Stimulated activated CD4-positive, alpha-beta T cell treated with anti-CD3 and anti-CD28 coated beads, Interleukin-1b, Interleukin-23, amount 100 ng/mL, for 1 hour (primary cell): ENCODE results near the gene MIEF2.
A peak's percentile ranks its signal among the peaks of the same experiment; 100 is the strongest.

Experiments used
- DNase-seq, 2 donors: peaks; one replicate each; pipeline ENCODE4 v3.0.0-alpha.2; 2020; ENCODE audit warnings: low read depth in 2 of 2

Gene MIEF2

DNA sequence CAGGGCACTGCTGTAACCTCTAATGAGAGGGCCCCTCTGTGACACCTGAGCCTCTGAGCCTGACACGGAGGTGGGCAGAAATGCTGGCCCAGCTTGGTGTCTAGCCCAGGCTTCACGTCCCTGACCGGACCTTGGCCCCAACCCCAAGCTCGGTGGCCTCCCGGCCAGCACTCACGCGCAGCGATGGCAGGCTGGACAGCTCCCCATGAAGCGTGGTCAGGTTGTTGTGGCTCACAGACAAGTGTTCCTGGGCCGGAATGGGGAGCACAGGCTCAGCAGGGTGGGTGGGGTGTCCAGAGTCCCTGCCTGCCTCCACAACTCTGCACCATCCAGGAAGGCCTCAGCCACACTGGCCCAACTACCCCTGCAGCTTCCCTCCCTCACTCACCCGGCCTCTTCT, 4.1 kb upstream of the MIEF2 start:
- no peak for DNase-seq

DNA sequence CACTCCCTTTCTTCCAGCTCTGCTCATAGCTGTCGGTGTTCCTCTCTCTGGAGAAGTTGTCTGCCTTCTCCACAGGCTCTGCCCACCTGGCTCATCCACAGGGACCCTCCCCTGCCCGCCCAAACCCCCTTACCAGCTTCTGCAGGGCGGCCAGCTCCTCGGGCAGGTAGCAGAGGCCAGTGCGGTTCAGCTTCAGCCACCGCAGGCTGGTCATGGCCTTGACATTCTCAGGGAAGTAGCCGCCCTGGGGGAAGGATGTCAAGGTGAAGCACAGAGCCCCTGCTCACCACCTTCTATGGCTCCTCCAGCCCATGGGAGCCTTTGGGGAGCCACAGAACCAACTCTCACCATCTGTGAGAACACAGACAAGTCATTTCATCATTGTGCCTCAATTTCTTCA, 3.7 kb upstream of the MIEF2 start:
- no peak for DNase-seq

DNA sequence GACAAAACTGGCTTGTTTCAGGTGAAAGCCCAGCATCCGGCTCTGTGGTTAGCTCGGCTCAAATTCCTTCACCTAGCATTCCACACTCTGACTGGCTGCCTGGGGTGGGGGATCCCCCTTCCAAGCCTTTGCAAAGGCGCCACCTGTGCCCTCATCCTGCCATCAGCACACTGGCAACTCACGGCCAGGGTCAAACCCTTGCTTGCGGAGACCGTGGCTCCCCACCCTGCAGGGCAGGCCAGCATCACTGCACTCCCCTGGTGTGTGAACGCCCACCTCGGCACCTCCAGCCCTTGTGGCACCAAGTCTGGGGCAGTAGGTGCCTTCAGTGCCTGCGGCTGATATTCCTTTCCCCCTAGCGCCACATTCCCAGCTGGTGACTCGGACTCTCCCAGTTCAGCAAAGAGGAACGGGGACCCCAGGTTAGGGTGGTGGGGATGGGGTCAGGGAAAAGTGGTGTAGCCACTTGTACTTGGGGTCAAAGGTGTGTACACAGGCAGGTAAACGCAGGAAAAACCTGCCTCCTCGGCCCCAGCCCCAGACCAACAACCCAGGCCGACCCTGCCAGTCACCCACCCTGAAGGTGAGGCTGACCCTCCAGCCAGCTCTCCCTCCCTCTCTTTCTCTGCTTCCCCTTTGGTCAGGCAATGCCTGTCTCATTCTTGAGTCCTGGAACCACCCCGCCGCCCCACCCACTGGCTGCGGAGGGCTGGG, 3.0 kb upstream of the MIEF2 start:
- no peak for DNase-seq

DNA sequence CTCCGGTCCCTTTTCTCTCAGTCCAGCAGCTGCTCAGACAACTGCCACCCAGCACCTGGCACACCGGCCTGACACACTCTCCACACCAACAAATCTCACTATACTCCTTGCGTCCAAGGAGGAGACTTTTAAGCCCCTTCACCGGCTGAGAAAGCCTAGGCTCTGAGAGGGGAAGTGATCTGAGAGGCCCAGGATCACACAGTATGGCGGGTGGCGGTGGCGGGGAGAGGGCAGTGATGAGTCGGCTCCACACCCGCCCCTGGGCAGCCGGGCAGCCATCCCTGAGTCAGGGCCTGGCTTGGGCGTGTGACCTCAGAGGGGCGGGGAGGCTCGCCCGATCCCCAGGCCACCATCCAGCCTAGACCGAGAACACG, 2.5 kb upstream of the MIEF2 start:
- no peak for DNase-seq

DNA sequence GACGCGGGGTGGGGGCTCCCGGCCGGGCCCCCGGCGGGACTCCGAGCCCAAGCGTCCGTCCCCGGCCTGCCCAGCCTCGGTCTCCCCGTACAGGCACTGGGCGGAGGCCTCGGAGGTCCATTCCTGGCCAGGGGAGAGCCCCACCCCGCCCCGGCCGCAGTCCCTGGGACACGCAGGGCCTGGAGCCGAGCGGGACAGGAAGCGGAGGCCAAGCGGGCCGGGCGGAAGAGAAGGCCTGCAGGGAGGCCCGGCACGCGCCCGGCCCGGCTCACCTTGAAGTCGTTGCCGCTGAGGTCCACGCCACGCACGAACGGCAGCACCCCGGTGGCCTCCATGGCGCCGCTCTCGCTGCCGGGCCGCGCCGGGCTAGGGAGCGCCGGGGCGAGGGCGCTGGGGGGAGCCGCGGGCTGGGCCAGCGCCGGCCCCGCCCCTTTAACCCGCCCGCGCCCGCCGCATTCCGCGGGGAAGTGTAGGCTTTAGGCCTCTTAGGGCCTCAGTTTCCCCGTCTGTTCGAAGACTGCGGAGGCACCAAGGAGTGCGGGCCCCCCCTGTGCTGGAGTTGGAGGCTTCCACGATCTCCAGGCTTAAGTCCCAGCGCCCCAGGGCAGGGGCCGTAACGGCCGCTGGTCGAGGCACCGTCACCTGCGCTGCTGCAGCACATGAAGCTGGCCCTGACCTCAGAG, 2.0 kb upstream of the MIEF2 start, which contains the start of gene FLII:
FLII (minus strand) TSS at position 383 of the 683 bp plus-strand sequence; CDS start at position 335, 48 bp downstream.
- DNase-seq: peak; percentile 11 to 47

DNA sequence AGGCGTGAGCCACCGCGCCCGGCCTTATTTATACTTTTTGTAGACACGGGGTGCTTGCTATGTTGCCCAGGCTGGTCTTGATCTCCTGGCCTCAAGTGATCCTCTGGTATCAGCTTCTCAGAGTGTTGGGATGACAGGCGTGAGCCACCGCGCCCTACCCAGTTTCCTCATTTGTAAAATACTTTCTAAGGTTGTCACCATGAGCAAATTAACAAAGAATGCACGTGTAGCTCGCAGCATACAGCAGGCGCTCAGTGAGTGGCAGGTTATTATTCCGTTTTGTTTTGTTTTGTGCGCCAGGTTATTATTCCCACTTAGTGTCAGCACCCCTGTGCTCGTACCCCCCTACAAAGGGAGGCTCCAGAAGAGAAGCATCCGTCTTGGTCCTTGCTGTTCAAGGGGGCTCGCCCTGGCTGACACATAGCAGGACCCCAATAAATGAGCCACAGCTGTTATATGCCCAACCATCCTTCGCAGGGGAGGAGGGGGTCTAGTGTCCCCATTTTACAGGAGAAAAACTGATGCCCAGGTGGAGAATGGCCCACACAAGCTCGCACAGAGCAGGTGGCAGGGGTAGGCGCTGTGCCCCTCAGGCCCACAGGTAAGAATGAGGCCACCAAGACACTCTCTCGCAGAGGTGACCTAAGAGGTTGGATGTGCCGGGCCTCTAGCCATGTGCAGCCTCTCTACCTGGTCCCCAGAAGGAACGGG, 686 bp upstream of the MIEF2 start:
- no peak for DNase-seq

DNA sequence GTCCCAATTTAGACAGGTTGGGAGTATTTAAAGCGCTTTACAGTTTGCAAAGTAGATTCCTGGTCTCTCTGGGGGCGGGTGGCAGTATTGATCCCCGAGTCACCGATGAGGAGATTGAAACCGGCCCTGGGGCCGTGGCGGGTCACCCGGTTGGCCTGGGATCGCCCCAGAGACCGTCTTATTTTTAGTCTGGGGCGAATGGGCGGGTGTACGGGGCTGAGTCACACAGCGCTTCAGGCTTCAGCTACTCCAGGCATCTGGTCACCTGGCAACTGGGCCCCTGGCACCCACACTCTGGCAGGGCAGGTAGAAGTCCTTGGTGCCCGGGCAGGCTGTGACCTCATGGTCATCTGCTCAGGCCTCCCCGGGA, 669 bp downstream of the MIEF2 start:
- peak in 1 of 2 donors; percentile 9 for DNase-seq

DNA sequence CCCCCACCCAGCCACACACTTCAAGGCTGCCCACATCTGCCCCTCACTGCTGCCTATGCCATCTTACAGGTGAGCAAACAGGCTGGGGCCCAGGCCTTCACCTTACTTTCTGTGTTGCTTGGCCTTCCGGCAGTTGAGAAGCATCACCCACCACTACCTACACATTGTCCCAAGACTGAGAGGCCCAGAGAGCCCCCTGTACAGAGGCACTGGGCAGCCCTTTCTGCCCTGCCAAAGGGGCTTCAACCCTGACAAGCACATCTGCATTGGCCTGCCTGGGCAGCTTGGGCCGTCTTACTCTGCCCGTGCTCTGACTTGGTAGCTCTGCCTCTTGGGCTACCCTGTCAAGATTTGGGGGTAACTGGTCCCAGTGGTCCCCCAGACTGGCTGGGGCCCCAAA, 1.2 kb downstream of the MIEF2 start:
- no peak for DNase-seq

DNA sequence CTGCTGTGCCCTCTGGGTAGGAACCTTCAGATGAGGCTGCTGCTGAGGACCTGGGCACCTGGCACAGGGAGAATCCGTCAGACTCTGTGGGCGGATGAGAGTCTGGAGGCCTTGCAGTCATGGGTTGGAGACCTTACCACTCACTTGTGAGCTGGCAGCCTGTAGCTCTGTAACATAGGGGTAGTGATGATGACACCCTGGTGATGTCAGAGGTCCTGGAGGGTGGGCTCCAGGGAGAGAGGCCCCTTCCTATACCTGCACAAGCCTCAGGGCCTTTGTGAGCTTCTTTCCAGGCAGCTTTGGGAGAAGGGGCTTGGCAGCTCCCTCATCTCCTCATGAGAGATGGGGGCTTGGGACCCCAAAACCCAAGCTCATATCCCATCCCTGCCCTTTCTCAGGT, 1.6 kb downstream of the MIEF2 start:
- DNase-seq: no peak

DNA sequence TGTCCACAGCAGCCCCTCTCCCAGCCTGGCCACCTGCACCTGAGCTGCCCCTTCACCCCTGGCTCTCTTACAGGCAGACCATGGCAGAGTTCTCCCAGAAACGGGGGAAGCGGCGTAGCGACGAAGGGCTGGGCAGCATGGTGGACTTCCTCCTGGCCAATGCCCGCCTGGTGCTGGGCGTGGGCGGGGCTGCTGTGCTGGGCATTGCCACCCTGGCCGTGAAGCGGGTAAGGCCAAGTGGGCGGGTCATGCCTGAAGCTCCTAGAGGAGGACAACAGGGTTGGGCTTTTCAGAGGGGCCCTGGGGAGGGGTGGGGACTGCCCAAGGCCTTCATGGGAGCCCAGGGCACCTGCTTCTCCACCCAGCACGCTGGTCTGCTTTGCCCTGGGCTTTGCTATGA, 2.2 kb downstream of the MIEF2 start:
- DNase-seq: no peak

DNA sequence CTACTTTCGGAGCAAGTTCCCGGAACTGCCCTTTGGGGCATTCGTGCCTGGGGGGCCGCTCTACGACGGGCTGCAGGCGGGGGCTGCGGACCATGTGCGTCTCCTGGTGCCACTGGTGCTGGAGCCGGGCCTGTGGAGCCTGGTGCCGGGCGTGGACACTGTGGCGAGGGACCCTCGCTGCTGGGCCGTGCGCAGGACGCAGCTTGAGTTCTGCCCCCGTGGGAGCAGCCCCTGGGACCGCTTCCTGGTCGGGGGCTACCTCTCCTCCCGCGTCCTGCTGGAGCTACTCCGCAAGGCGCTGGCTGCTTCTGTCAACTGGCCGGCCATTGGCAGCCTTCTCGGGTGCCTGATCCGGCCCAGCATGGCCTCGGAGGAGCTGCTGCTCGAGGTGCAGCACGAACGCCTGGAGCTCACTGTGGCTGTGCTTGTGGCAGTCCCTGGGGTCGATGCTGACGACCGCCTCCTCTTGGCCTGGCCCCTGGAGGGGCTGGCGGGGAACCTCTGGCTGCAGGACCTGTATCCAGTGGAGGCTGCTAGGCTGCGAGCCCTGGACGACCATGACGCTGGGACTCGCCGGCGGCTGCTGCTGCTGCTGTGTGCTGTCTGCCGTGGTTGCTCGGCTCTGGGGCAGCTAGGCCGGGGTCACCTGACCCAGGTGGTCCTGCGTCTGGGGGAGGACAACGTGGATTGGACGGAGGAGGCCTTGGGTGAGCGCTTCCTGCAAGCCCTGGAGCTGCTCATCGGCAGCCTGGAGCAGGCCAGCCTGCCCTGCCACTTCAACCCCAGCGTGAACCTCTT, 3.6 kb downstream of the MIEF2 start:
- DNase-seq: no peak

DNA sequence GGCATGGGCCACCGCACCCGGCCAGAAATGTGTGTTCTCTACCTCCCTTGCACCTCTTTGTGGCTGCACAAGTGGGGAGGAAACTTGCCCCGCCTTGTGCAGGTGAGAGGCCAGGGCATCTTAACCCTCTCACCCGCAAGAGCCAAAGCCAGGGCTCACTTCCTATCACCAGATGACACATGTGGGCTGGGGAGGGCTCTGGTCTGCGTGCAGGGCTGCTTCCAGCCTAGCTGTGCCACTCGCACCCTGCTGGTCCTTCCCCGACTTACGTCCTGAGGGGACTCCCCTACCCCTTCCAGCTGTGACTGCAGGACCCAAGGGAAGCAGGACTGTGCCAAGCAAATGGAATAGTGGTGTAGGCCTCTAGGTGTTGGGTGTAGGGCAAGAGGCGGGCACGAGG, 6.9 kb downstream of the MIEF2 start:
- DNase-seq: no peak

DNA sequence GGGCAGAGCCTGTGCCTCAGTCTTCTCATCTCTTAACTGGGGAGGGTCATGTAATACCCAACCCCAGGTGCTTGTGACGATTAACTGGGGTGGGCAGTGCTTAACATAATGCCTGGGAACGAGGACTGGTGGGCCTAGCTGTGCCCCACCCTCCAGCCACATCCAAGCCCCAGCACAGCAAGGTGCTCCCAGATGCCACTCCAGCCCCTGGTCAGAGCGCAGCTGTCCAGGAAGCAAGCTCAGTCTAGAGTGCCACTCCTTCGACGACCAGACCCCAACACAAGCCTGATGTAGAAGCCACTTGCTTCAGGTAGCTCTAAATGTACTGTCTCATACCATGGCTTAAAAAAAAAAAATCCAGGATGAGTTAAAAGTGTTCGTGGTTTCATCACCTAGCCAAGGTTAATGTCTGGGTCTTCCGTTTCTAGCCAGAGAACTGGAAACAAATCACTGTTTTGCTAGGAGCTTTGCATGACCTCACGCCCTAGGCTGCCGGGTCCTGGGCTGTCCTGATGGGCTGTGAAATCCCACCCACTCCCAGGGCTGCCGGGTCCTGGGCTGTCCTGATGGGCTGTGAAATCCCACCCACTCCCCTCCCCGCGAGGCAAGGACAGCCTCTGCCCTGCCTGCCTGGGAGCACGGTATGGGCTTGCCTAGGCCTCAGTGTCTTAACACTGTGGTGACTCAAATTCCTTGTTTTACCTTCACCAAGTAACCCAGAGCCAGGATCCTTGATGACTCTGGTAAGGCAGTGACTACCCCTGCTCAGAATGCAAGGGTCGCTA, 7.7 kb downstream of the MIEF2 start:
- no peak for DNase-seq

DNA sequence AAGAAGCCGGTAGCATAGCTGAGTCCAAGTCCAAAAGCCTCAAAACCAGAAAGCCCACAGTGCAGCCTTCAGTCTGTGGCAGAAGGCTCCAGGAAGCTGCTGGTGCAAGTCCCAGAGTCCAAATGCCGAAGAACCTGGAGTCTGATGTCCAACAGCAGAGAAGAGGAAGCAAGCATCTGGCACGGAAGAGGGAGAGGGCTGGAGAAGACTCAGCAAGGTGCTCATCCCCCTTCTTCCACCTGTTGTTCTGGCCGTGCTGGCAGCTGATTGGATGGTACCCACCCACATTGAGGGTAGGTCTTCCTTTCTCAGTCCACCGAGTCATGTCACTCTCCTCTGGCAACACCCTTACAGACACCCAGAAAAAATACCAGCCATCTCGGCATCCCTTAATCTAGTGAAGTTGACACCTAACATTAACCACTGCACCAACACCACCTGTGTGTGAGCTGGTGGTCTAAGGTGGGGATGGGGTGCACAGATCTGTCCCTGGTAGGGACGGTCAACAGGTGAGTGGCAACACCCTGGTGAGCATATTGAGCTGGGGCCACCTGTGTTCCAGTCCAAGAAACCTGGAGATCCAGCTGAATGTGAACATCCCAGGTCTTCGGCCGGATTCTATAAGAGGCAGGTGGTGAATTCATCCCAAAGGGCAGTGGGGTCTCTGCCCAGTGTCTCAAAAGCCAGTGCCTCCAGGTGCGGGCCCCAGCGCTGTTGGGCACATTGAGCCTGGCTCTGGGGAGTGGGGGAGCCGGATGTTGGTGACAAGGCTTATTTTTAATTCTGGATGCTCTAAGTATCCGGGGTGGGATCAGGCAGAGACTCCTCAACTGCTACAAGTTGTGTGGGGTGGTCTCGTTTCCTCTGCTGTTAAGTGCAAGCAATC, 9.8 kb downstream of the MIEF2 start:
- no peak for DNase-seq

DNA sequence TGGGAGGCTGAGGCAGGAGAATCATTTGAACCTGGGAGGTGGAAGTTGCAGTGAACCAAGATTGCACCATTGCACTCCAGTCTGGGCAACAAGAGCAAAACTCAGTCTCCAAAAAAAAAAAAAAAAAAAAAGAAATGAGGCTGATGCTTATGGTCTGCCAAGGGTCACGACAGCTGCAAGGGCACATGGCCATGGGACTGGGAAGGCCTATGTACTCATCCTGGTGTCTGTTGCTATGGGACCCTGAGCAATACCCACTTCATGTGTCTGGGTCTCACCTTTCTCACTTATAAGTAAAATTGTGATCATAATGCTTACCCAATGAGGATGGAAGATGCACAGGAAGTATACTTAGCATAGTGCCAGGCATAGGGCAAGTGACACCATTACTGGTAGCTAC, 16.6 kb downstream of the MIEF2 start:
- no peak for DNase-seq

DNA sequence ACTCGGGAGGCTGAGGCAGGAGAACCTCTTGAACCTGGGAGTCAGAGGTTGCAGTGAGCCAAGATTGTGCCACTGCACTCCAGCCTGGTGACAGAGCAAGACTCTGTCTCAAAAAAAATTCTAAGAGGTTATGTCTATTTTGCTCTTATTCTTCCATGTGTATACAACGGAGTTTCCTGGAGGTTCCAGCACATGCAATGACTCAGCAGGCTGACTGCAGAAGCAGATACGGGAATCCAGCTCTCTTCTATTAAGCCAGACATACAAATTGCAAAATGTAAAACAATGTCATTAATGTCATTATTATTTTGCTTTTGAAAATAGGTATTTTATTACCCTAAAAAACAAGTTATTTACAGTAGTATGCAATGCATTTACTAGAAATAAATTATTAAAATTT, 18.4 kb downstream of the MIEF2 start:
- DNase-seq: no peak

DNA sequence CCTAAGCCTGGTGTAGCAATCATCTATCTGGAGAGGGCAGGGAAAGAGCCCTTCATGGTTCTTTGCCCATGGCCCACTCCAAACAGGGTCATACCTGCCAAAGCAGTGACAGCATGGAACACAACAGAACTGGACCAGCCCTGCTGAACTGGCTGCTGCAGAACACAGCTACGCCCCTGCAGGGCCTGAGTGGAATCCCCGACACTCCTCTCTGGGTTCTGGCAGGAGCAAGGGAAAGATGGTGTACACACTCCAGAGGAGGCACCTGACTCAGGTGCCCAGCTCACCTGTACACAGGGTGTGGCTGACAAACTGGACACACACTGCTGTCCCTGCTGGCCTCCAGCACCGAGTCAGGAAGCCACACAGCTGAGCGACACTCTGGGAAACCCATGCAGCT, 19.8 kb downstream of the MIEF2 start:
- no peak for DNase-seq

DNA sequence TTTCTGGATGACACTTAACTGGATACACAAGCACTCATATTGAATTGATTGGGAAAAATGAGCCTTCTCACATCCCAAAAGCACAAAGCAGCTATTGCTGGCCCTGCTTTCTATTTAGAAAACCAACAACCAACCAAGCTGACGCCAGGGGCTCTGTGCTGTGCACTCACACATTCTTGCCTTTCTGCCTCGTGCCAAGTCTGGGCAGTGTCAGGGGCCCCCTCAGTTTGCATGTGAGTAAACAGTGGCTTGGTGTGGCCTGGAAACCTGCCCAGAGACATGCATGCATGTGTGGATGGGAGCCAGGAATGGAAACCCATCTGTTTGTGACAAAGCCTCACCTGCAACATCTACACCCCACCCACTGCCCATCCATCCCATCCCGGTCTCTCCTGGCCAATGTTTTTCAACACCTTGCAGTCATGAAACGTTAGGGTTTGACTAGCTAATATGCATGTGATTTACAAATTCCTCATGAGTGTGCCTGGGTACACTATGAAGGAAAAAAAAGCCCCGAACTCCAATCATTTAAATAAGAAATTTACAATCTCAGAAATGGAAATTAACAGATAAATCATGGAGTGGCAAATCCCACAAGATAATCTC, 20.4 kb downstream of the MIEF2 start:
- DNase-seq: no peak

DNA sequence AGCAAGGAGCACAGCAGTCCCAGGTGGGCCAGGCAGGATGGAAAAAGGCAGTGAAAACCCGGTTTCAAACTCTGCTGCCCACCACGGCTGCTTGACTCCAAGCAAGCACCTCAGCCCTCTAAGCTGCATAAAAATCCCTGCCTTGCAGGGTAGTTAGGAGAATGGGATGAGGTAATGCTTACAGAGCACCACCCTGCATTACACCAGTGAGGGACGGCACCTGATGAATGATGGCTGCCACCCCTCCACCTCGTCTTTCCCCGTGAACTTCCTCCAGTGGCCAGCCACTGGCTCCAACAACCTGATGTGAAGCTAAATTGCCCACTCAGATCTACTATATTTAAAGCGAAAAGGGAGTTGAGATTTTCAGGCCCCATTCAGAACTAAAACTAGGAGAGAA, 21.3 kb downstream of the MIEF2 start:
- no peak for DNase-seq

DNA sequence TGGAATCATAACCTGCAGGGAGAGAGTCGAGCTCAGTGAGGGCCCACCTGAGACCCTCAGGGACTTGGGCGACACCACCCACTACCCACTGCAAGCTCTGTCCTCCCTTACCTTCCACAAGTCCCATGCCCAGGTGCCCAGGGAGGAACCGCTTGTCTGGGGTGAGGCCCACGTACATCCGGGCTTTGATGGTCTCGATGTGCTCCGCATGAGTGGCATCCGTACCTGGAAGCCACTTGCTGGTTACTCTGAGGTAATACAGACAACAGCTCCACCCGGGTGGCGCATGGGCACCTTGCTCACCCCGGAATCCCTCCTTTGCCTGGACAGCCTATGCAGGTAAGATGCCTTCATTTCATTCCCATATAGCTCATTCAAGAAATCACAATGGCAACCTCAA, 24.8 kb downstream of the MIEF2 start:
- no peak for DNase-seq
